Panc1 (cell line): ENCODE results near the gene SSR3.

Experiments
- POLR2AphosphoS5 ChIP-seq: IDR thresholded peaks from 2 replicates; pipeline ENCODE4 v1.6.1; 2012; ENCODE audit warnings: mild to moderate bottlenecking, low read depth, low read length, moderate library complexity
- TF ChIP-seq, protein P1 (sequence below): fragments of 450-650 bp; IDR thresholded peaks from 2 replicates; pipeline ENCODE4 v1.5.1; 2017; ENCODE audit warnings: mild to moderate bottlenecking

DNA sequence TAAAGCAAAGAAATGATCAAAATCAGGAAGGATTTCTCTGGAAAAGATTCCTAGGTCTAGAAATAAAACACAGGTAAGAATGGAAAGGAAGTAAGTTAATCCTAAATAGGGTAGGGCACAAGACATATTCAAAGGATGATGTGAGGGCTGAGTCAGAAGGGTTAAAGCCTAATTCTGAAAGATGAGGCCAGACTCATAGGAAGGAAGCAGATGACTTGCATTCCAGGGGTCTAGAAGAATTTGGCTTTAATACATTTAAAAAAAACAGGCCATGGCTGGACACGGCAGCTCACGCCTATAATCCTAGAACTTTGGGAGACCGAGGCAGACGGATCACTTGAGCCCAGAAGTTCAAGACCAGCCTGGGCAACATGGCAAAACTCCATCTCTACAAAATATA lies 3.2 kb downstream of the SSR3 start:
- TF ChIP-seq, protein P1, sequence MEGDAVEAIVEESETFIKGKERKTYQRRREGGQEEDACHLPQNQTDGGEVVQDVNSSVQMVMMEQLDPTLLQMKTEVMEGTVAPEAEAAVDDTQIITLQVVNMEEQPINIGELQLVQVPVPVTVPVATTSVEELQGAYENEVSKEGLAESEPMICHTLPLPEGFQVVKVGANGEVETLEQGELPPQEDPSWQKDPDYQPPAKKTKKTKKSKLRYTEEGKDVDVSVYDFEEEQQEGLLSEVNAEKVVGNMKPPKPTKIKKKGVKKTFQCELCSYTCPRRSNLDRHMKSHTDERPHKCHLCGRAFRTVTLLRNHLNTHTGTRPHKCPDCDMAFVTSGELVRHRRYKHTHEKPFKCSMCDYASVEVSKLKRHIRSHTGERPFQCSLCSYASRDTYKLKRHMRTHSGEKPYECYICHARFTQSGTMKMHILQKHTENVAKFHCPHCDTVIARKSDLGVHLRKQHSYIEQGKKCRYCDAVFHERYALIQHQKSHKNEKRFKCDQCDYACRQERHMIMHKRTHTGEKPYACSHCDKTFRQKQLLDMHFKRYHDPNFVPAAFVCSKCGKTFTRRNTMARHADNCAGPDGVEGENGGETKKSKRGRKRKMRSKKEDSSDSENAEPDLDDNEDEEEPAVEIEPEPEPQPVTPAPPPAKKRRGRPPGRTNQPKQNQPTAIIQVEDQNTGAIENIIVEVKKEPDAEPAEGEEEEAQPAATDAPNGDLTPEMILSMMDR, result no peak
- TF ChIP-seq POLR2AphosphoS5, result no peak
